GM23248 (cell line): ENCODE data around the gene KLF1. TPM values are rescaled to one million over a fixed set of nuclear protein-coding genes. Genes with fewer than 3 reads are reported as not detected.
"Not testable (repeated sequence)": the region's sequence is repeated elsewhere in the genome, so short reads cannot be mapped to it uniquely, and the experiment has no call there.

Experiments used
- DNase-seq: peaks from one replicate; pipeline ENCODE4 v3.0.0-alpha.2; 2015
- H2AFZ ChIP-seq: fragments of 200-600 bp; sonication (generic); 2 replicates; pipeline ENCODE4 v1.6.1; 2016; ENCODE audit warnings: antibody characterized with exemption
- H3F3A ChIP-seq: fragments of 200-600 bp; sonication (generic); 2 replicates; pipeline ENCODE4 v1.6.1; 2016; ENCODE audit warnings: mild to moderate bottlenecking, antibody characterized with exemption, mixed run types; ENCODE audit not compliant: insufficient read depth
- H3K27ac ChIP-seq: fragments of 200-600 bp; sonication (generic); 2 replicates; pipeline ENCODE4 v1.5.1; 2016; ENCODE audit warnings: mild to moderate bottlenecking
- H3K27me3 ChIP-seq: fragments of 200-600 bp; sonication (generic); replicated peaks from 2 replicates; pipeline ENCODE4 v1.6.1; 2016; ENCODE audit warnings: mild to moderate bottlenecking; ENCODE audit not compliant: insufficient read depth
- H3K36me3 ChIP-seq: fragments of 200-600 bp; sonication (generic); 2 replicates; pipeline ENCODE4 v1.6.1; 2016; ENCODE audit warnings: low read depth, mild to moderate bottlenecking
- H3K4me1 ChIP-seq: fragments of 200-600 bp; sonication (generic); 2 replicates; pipeline ENCODE4 v1.6.1; 2016; ENCODE audit warnings: mild to moderate bottlenecking; ENCODE audit not compliant: insufficient read depth
- H3K4me2 ChIP-seq: fragments of 200-600 bp; sonication (generic); one replicate; pipeline ENCODE4 v1.6.1; 2016; ENCODE audit warnings: mild to moderate bottlenecking; ENCODE audit not compliant: unreplicated experiment
- H3K4me3 ChIP-seq: fragments of 200-600 bp; sonication (generic); 2 replicates; pipeline ENCODE4 v1.5.1; 2016; ENCODE audit warnings: mild to moderate bottlenecking
- H3K79me2 ChIP-seq: fragments of 200-600 bp; sonication (generic); 2 replicates; pipeline ENCODE4 v1.6.1; 2016; ENCODE audit warnings: mild to moderate bottlenecking; ENCODE audit not compliant: insufficient read depth
- H3K9ac ChIP-seq: fragments of 200-600 bp; sonication (generic); 2 replicates; pipeline ENCODE4 v1.6.1; 2016; ENCODE audit warnings: mild to moderate bottlenecking
- H3K9me2 ChIP-seq: fragments of 200-600 bp; sonication (generic); 2 replicates; pipeline ENCODE4 v1.6.1; 2016; ENCODE audit warnings: mixed run types, mild to moderate bottlenecking, moderate library complexity; ENCODE audit not compliant: insufficient read depth
- H3K9me3 ChIP-seq: fragments of 200-600 bp; sonication (generic); one replicate; pipeline ENCODE4 v1.6.1; 2017; ENCODE audit warnings: low read depth
- H4K20me1 ChIP-seq: fragments of 200-600 bp; sonication (generic); 2 replicates; pipeline ENCODE4 v1.6.0; 2016; ENCODE audit not compliant: insufficient read depth
- EZH2 ChIP-seq: fragments of 200-600 bp; sonication (generic); IDR thresholded peaks from 2 replicates; pipeline ENCODE4 v1.6.1; 2018; ENCODE audit warnings: antibody characterized with exemption, mild to moderate bottlenecking; ENCODE audit not compliant: insufficient read depth, poor library complexity, severe bottlenecking
- EZH2phosphoT487 ChIP-seq: fragments of 200-600 bp; sonication (generic); IDR thresholded peaks from 2 replicates; pipeline ENCODE4 v1.6.1; 2018; ENCODE audit warnings: antibody characterized with exemption, moderate library complexity, mild to moderate bottlenecking, low read depth; ENCODE audit not compliant: insufficient read depth
- WGBS, 2 experiments: methylation state at CpG; one replicate each; pipeline ENCODE4 v1.1.6; 2015 to 2017; ENCODE audit warnings: low lambda C conversion rate in 2 of 2, low coverage in 1 of 2; ENCODE audit errors: missing lambda C conversion rate in 2 of 2; 5-methylcytosine and 5-hydroxymethylcytosine counted together
- in situ Hi-C: fragments of 300-500 bp; cut with MboI; formaldehyde crosslinking; loops from 2 replicates; pipeline ENCODE4 v1.15.0; 2020
- polyA plus RNA-seq: library from polyadenylated mRNA; unstranded; fragments of >200 nt; fragmentation: Nextera tagmentation; extraction: Ambion mirVana; gene quantifications from 2 replicates; pipeline ENCODE4 v1.2.1, GENCODE V29; 2016
- total RNA-seq: library from RNA; depleted of rRNA; stranded (reverse); fragments of >200 nt; shearing (Covaris generic); gene quantifications from 2 replicates; pipeline ENCODE4 v1.2.3, GENCODE V29; 2014

KLF1 gene
- total and polyA plus RNA-seq, 2 experiments from 2014 or later: 0.11 TPM; not detected in 1

DNA sequence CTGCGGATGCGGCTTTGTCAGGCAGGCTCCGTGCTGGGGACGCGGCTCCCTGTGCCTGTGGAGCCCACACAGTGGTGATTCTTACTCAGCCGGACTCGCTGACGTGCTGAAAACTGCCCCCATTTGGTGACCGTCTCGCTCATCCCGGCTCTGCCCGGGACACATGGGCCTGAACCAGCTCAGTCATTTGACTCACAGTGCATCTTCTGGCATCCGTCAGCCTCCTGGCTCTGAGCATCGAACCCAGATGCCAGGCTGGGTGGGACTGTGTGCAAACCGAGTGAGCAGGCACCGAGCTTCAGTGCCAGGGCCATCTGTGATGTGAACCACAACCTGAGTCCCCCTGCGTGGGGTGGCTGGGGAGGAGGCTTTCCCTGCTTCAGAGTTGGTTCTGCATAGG is 9.5 kb upstream of the KLF1 start:
- Histone ChIP-seq H3K4me1 (peaks cover 3% of the 10 kb centered on the region; the same call in 1 of the 2 replicates), H4K20me1 (no peaks in the 10 kb centered on the region), H3K36me3 (no peaks in the 10 kb centered on the region), H3F3A (no peaks in the 10 kb centered on the region), H2AFZ (no peak overlapping the region), H3K4me2 (no peak overlapping the region), H3K4me3 (no peak overlapping the region), H3K9me2 (no peaks in the 10 kb centered on the region), H3K9me3 (no peaks in the 10 kb centered on the region), H3K79me2 (peaks cover 9% of the 10 kb centered on the region; the same call in 1 of the 2 replicates), H3K9ac (no peak overlapping the region), H3K27me3 (no peaks in the 10 kb centered on the region), H3K27ac (no peak overlapping the region)
- TF ChIP-seq EZH2: no peak
- WGBS, 2 experiments: 78% methylated on average over 17 of the region's 17 CpGs
- in situ Hi-C loops: no loop called here
- DNase-seq: no peak

DNA sequence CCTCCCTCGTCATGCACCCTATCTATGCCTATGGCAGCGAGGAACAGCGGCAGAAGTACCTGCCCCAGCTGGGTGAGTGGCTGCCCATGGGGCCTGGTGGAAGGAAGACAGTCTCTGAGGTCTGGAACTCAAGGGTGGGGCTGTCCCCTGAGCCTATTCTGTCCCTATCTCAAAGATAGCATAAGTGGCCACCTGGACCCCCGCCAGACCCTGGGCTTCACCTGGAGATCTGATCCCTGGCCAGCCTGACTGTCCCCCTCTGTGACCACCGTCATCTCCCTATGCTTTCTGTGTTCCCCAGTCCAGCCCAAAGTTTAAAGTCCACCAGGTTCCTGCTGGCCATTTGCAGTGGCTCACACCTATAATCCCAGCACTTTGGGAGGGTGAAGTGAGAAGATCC is 6.6 kb upstream of the KLF1 start:
- H3K4me3 ChIP-seq: no peak overlapping the region
- H3K27ac ChIP-seq: no peak overlapping the region
- H3K9me3 ChIP-seq: no peaks in the 10 kb centered on the region
- in situ Hi-C loops: no loop called here
- no peaks in the 10 kb centered on the region for H4K20me1 ChIP-seq
- 80 to 92% methylated on average over 5 of the region's 5 CpGs for WGBS, 2 experiments
- H3K79me2 ChIP-seq: peaks cover 11% of the 10 kb centered on the region; the same call in 1 of the 2 replicates
- no peak overlapping the region for H3K9ac ChIP-seq
- H3F3A ChIP-seq: no peaks in the 10 kb centered on the region
- TF ChIP-seq EZH2: no peak
- no peak for TF ChIP-seq EZH2phosphoT487
- H3K4me1 ChIP-seq: peaks cover 3% of the 10 kb centered on the region; the same call in 1 of the 2 replicates
- H2AFZ ChIP-seq: no peak overlapping the region
- no peaks in the 10 kb centered on the region for H3K9me2 ChIP-seq
- H3K27me3 ChIP-seq: no peaks in the 10 kb centered on the region
- DNase-seq: no peak
- no peaks in the 10 kb centered on the region for H3K36me3 ChIP-seq
- H3K4me2 ChIP-seq: no peak overlapping the region

DNA sequence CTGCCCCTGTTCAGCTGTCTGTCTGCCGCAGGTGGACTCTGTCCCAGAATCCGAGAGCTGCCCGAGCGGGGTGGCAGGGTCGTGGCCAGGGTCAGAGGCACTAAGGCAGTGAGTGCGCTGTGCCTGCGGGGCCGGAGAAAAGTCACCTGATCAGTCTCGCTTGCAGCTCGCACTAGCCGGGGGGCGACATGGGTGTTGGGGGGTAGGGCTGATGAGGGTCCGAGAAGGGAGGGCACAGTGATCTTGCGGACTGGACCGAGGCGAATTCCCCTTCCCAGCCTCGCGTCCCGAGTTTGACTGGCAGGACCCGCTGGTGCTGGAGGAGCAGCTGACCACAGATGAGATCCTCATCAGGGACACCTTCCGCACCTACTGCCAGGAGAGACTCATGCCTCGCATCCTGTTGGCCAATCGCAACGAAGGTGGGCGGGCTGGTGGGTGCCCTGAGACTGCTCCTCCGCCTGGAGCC is 4.6 kb upstream of the KLF1 start:
- Histone ChIP-seq H3K4me3 (peak overlapping the region; percentile 85), H3K79me2 (peaks cover 11% of the 10 kb centered on the region; the same call in 1 of the 2 replicates), H2AFZ (peak overlapping the region; percentile 75), H3K9ac (peak overlapping the region; percentile 72), H3K9me2 (no peaks in the 10 kb centered on the region), H3K4me2 (peak overlapping the region; percentile 92), H4K20me1 (no peaks in the 10 kb centered on the region), H3K9me3 (no peaks in the 10 kb centered on the region), H3K27ac (no peak overlapping the region), H3K27me3 (no peaks in the 10 kb centered on the region), H3F3A (no peaks in the 10 kb centered on the region), H3K36me3 (no peaks in the 10 kb centered on the region), H3K4me1 (peaks cover 3% of the 10 kb centered on the region; the same call in 1 of the 2 replicates)
- no peak for TF ChIP-seq EZH2
- TF ChIP-seq EZH2phosphoT487: no peak
- in situ Hi-C loops: no loop called here
- no peak for DNase-seq
- 5 to 8% methylated on average over 25 to 26 of the region's 26 CpGs for WGBS, 2 experiments

DNA sequence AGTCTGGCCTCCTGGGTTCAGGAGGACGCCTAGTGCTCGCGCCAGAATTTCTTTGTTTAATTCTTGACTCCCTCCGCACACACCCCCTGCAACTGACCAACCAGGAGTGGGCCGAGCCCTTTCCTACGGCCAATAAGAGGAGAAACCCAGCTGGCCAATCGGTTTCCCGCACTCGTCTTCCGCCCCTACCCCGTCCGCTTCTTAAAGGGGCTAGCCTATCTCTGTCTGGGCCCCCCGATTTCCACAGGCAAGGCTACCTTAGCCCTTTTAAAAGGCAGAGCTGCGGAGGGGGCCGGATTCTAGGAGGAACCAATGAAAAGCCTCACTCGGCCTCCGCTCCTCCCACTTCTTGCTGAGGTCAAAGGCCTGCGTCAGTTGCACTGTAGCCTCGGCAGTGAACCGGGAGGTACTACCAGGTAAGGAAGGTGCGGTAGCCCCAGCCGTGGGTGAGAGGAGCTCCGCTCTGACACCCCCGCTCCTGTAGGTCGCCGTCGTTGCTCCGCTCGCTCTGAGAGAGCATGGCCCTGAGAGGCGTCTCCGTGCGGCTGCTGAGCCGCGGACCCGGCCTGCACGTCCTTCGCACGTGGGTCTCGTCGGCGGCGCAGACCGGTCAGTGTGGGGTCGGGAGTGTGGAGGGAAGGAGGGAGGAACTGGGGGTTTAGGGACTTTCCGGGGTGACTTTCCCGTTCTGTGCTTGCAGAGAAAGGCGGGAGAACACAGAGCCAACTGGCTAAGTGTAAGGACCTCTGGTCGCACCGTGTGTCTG is 4.0 kb upstream of the KLF1 start, which contains the start of gene GCDH:
GCDH (plus strand) TSS at position 374 of the 766 bp plus-strand sequence; CDS start at position 519, 145 bp downstream.
- peaks cover 3% of the 10 kb centered on the region; the same call in 1 of the 2 replicates for H3K4me1 ChIP-seq
- H3K27me3 ChIP-seq: no peaks in the 10 kb centered on the region; the same call in 1 of the 2 replicates
- H3K27ac ChIP-seq: no peak within 1 kb of the TSS
- H3F3A ChIP-seq: no peaks in the 10 kb centered on the region
- WGBS, 2 experiments: 1% methylated on average over 49 of the region's 49 CpGs
- no peaks in the 10 kb centered on the region for H3K9me3 ChIP-seq
- peak; percentile 100 for DNase-seq
- H3K79me2 ChIP-seq: peaks cover 11% of the 10 kb centered on the region; the same call in 1 of the 2 replicates
- TF ChIP-seq EZH2: no peak
- no peak for TF ChIP-seq EZH2phosphoT487
- no peaks in the 10 kb centered on the region for H4K20me1 ChIP-seq
- peak within 1 kb of the TSS; percentile 75 for H2AFZ ChIP-seq
- no peaks in the 10 kb centered on the region for H3K36me3 ChIP-seq
- in situ Hi-C loops: no loop called here
- no peaks in the 10 kb centered on the region for H3K9me2 ChIP-seq
- peak within 1 kb of the TSS; percentile 85 for H3K4me3 ChIP-seq
- peak within 1 kb of the TSS; percentile 72 for H3K9ac ChIP-seq
- peak within 1 kb of the TSS; percentile 92 for H3K4me2 ChIP-seq

DNA sequence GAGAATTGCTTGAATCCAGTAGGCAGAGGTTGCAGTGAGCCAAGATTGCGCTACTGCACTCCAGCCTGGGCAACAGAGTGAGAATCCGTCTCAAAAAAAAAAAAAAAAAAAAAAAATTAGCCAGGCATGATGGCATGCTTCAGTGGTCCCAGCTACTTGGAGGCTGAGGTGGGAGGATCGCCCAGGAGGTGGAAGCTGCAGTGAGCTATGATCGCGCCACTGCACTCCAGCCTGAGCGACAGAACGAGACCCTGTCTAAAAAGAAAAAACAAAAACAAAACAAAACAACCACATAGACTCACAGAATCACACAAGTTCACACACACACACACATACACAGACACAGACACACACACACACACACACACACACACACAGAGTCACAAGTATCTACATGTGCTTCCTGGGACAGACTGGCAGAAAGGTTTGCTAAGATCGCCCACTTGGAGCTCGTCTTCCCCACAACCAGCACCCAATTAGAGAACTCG is 3.3 kb upstream of the KLF1 start:
- H3F3A ChIP-seq, H3K9me3 ChIP-seq, DNase-seq, H3K9ac ChIP-seq, in situ Hi-C loops, H3K4me1 ChIP-seq, H3K27me3 ChIP-seq, H3K36me3 ChIP-seq, H4K20me1 ChIP-seq, H3K9me2 ChIP-seq, H3K27ac ChIP-seq: not testable (repeated sequence)
- peak overlapping the region; percentile 77 for H3K4me2 ChIP-seq
- WGBS, 2 experiments: 35 to 41% methylated on average over 8 to 10 of the region's 10 CpGs
- H3K79me2 ChIP-seq: peaks cover 11% of the 10 kb centered on the region; the same call in 1 of the 2 replicates
- H2AFZ ChIP-seq: 0 out of 2 replicates have a peak overlapping the region, but pooled peaks have one; percentile 15
- H3K4me3 ChIP-seq: peak overlapping the region; percentile 39; the same call in 1 of the 2 replicates
